C4-2B (cell line): ENCODE measurements around the gene WDTC1.

Experiments used
- CTCF ChIP-seq: fragments of 450-650 bp; conservative IDR thresholded peaks from 2 replicates; pipeline ENCODE4 v1.5.1; 2017; ENCODE audit warnings: mild to moderate bottlenecking
- ZFX ChIP-seq: fragments of 450-650 bp; IDR thresholded peaks from 2 replicates; pipeline ENCODE4 v1.6.1; 2017

GRCh38 chr1:27192039-27192529 is 42.3 kb upstream of the WDTC1 start:
- TF ChIP-seq CTCF (no peak), ZFX (no peak)
